Mesenchymal stem cell (in vitro differentiated cells and primary cell): ENCODE measurements around the gene LINGO4.

Experiments used
- DNase-seq: peaks from one replicate; pipeline ENCODE4 v3.0.0-alpha.2; 2013
- H2AFZ ChIP-seq: one replicate; pipeline ENCODE4 v1.6.1; 2013; ENCODE audit warnings: low read depth, mild to moderate bottlenecking, control low read depth, inconsistent platforms, low read length, moderate library complexity
- H2AK5ac ChIP-seq: 2 replicates; pipeline ENCODE4 v1.6.1; 2013; ENCODE audit warnings: low read length, moderate library complexity, mild to moderate bottlenecking, inconsistent platforms; ENCODE audit not compliant: severe bottlenecking
- H2BK120ac ChIP-seq: one replicate; pipeline ENCODE4 v1.6.1; 2013; ENCODE audit warnings: low read depth, mild to moderate bottlenecking, inconsistent platforms, low read length, moderate library complexity
- H2BK12ac ChIP-seq, 2 experiments: one replicate each; pipeline ENCODE4 v1.6.1; 2013; ENCODE audit warnings: inconsistent platforms in 2 of 2, low read length in 2 of 2, mild to moderate bottlenecking in 2 of 2, moderate library complexity in 2 of 2, control low read depth in 1 of 2
- H2BK15ac ChIP-seq: one replicate; pipeline ENCODE4 v1.6.1; 2013; ENCODE audit warnings: mild to moderate bottlenecking, low read depth, inconsistent platforms; ENCODE audit not compliant: poor library complexity, severe bottlenecking
- H2BK5ac ChIP-seq: 2 replicates; pipeline ENCODE4 v1.6.1; 2013; ENCODE audit warnings: low read depth, mild to moderate bottlenecking, low read length, control low read depth, inconsistent platforms; ENCODE audit not compliant: poor library complexity, severe bottlenecking
- H3K14ac ChIP-seq, 2 experiments: one replicate each; pipeline ENCODE4 v1.6.1; 2013; ENCODE audit warnings: inconsistent platforms in 2 of 2, low read length in 2 of 2, control low read depth in 1 of 2, mild to moderate bottlenecking in 1 of 2, moderate library complexity in 1 of 2
- H3K18ac ChIP-seq, 2 experiments: one replicate each; pipeline ENCODE4 v1.6.1; 2013; ENCODE audit warnings: inconsistent platforms in 2 of 2, low read length in 2 of 2, control low read depth in 1 of 2, low read depth in 1 of 2, mild to moderate bottlenecking in 1 of 2
- H3K23ac ChIP-seq, 2 experiments: one replicate each; pipeline ENCODE4 v1.6.1; 2013; ENCODE audit warnings: inconsistent platforms in 2 of 2, low read length in 2 of 2, mild to moderate bottlenecking in 2 of 2, moderate library complexity in 2 of 2, control low read depth in 1 of 2
- H3K27ac ChIP-seq: 2 replicates; pipeline ENCODE4 v1.5.1; 2013; ENCODE audit warnings: mild to moderate bottlenecking, moderate library complexity, low read length, control low read depth, inconsistent platforms; ENCODE audit not compliant: poor library complexity, severe bottlenecking
- H3K27me3 ChIP-seq, 2 experiments: 2 replicates each; pipeline versions ENCODE4 v1.6.1 to v1.7.0; 2013; ENCODE audit warnings: low read length in 2 of 2, mild to moderate bottlenecking in 2 of 2, moderate library complexity in 2 of 2, control low read depth in 1 of 2, inconsistent platforms in 1 of 2; ENCODE audit not compliant: control insufficient read depth in 1 of 2, insufficient read depth in 1 of 2
- H3K36me3 ChIP-seq, 2 experiments: 2 replicates each; pipeline versions ENCODE4 v1.6.1 to v1.7.0; 2013; ENCODE audit warnings: low read length in 2 of 2, control low read depth in 1 of 2, inconsistent platforms in 1 of 2, low read depth in 1 of 2, mild to moderate bottlenecking in 1 of 2; ENCODE audit not compliant: insufficient read depth in 2 of 2, control insufficient read depth in 1 of 2
- H3K4ac ChIP-seq, 2 experiments: one replicate each; pipeline ENCODE4 v1.6.1; 2013; ENCODE audit warnings: inconsistent platforms in 2 of 2, low read length in 2 of 2, mild to moderate bottlenecking in 2 of 2, moderate library complexity in 2 of 2, control low read depth in 1 of 2, low read depth in 1 of 2
- H3K4me1 ChIP-seq: 2 replicates; pipeline ENCODE4 v1.6.1; 2013; ENCODE audit warnings: low read depth, low read length, control low read depth; ENCODE audit not compliant: control insufficient read depth, insufficient read depth
- H3K4me2 ChIP-seq: 2 replicates; pipeline ENCODE4 v1.6.1; 2013; ENCODE audit warnings: low read length, mild to moderate bottlenecking, inconsistent platforms; ENCODE audit not compliant: poor library complexity, severe bottlenecking
- H3K4me3 ChIP-seq, 2 experiments: 2 replicates each; pipeline versions ENCODE4 v1.5.1 to v1.7.0; 2013; ENCODE audit warnings: low read length in 2 of 2, mild to moderate bottlenecking in 2 of 2, control low read depth in 1 of 2, low read depth in 1 of 2; ENCODE audit not compliant: insufficient read depth in 1 of 2
- H3K79me1 ChIP-seq: replicated peaks from 2 replicates; pipeline ENCODE4 v1.6.1; 2013; ENCODE audit warnings: mild to moderate bottlenecking, control low read depth, low read length, inconsistent platforms; ENCODE audit not compliant: poor library complexity, severe bottlenecking
- H3K9ac ChIP-seq: 2 replicates; pipeline ENCODE4 v1.7.0; 2013; ENCODE audit warnings: mild to moderate bottlenecking, low read length, moderate library complexity
- H3K9me3 ChIP-seq: 2 replicates; pipeline ENCODE4 v1.7.0; 2013; ENCODE audit warnings: mild to moderate bottlenecking, low read length; ENCODE audit not compliant: control insufficient read depth
- H4K8ac ChIP-seq: one replicate; pipeline ENCODE4 v1.6.1; 2013; ENCODE audit warnings: inconsistent platforms, mild to moderate bottlenecking, low read length, moderate library complexity
- H4K91ac ChIP-seq: one replicate; pipeline ENCODE4 v1.6.1; 2013; ENCODE audit warnings: mild to moderate bottlenecking, low read length, inconsistent platforms
- WGBS: methylation state at CpG from one replicate; pipeline ENCODE4 v1.1.7; 2013; ENCODE audit warnings: mixed read lengths; 5-methylcytosine and 5-hydroxymethylcytosine counted together

LINGO4 gene

GRCh38 chr1:151827853-151828252 is 22.6 kb upstream of the LINGO4 start:
- Histone ChIP-seq H2BK15ac (no peak overlapping the region), H2BK5ac (no peak overlapping the region), H3K4me1 (peaks cover 11% of the 10 kb centered on the region), H4K8ac (no peak overlapping the region), H3K27me3 (peaks cover 59 to 74% of the 10 kb centered on the region in 2 experiments), H3K9ac (no peak overlapping the region), H3K14ac (no peak overlapping the region), H3K9me3 (no peaks in the 10 kb centered on the region), H3K23ac (no peak overlapping the region), H3K36me3 (no peaks in the 10 kb centered on the region), H4K91ac (no peak overlapping the region), H2AK5ac (no peak overlapping the region), H3K18ac (no peak overlapping the region), H3K4ac (no peak overlapping the region), H3K4me3 (no peak overlapping the region), H2AFZ (no peak overlapping the region), H3K4me2 (no peak overlapping the region), H2BK12ac (no peak overlapping the region), H2BK120ac (no peak overlapping the region), H3K27ac (no peak overlapping the region), H3K79me1 (no peaks in the 10 kb centered on the region)
- DNase-seq, result no peak
- WGBS, result 49% methylated on average over 9 of the region's 9 CpGs

DNA sequence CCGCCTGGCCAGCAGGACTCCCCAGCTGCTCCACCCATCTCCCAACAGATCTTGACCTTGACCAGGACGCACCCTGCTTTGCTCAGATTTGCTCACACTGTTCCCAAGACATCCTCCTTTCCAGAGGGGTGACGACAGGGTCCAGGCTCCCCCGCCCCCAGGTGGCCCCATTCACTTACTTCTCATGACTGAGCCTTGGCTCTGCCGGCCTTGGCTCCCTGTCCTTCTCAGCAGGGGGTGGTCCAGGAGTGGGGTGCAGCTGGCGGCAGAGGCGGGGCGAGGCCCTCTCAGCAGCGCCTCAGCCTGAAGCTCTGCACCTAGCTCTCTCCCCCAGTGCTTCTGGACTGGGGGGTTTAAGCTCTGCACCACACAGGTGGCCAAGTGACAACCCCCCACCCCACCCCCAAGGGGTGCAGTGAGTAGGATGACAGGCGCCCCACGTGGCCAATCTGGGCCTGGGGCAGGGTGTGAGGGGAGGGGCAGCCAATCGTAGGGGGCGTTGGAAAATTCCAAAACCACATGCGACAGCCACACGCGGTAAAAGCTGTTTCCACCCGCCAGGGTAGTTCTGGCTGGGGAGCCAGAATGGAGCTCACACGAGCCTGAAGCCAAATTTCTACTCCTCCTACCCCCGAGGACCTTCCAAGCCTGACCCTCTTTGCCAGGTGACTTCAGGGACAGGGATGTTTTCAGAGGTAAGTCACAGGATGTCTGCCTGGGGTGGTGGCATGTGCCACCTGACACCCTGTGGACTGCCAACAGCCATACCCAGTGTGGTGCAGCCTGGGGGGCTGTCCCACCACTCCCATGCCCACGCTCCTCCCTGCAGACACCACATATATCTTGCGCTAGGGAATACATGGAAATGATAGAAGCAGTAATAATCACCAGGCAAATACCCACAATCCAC is 20.8 kb upstream of the LINGO4 start:
- Histone ChIP-seq H4K91ac (no peak overlapping the region), H3K14ac (peak overlapping the region in 1 of 2 experiments; percentile 7), H3K27ac (no peak overlapping the region), H2BK5ac (no peak overlapping the region), H2BK12ac (no peak overlapping the region), H3K9ac (no peak overlapping the region), H3K9me3 (no peaks in the 10 kb centered on the region), H3K23ac (no peak overlapping the region), H2BK15ac (no peak overlapping the region), H3K18ac (no peak overlapping the region), H2AFZ (no peak overlapping the region), H3K4me2 (no peak overlapping the region), H3K79me1 (no peaks in the 10 kb centered on the region), H2BK120ac (no peak overlapping the region), H3K36me3 (no peaks in the 10 kb centered on the region), H3K4me1 (peaks cover 9% of the 10 kb centered on the region), H3K4me3 (peak overlapping the region in 1 of 2 experiments; percentile 12), H2AK5ac (no peak overlapping the region), H3K27me3 (peaks cover 68 to 69% of the 10 kb centered on the region in 2 experiments), H3K4ac (no peak overlapping the region), H4K8ac (no peak overlapping the region)
- 45% methylated on average over 13 of the region's 21 CpGs for WGBS
- DNase-seq, result no peak

- no peak overlapping the region for H2BK12ac ChIP-seq
- H3K4me3 ChIP-seq, result no peak overlapping the region
- no peak overlapping the region for H2BK15ac ChIP-seq
- H3K4me2 ChIP-seq, result no peak overlapping the region
- no peaks in the 10 kb centered on the region for H3K9me3 ChIP-seq
- peaks cover 68 to 69% of the 10 kb centered on the region in 2 experiments for H3K27me3 ChIP-seq
- peak overlapping the region in 1 of 2 experiments; percentile 21 for H3K14ac ChIP-seq
- no peaks in the 10 kb centered on the region for H3K36me3 ChIP-seq
- no peak overlapping the region for H3K27ac ChIP-seq
- no peak overlapping the region for H4K91ac ChIP-seq
- H3K79me1 ChIP-seq, result no peaks in the 10 kb centered on the region
- no peak overlapping the region for H4K8ac ChIP-seq
- no peak overlapping the region for H2AK5ac ChIP-seq
- H2BK120ac ChIP-seq, result no peak overlapping the region
- H2AFZ ChIP-seq, result no peak overlapping the region
- no peak for DNase-seq
- H3K4me1 ChIP-seq, result peaks cover 9% of the 10 kb centered on the region
- H3K18ac ChIP-seq, result no peak overlapping the region
- no peak overlapping the region for H2BK5ac ChIP-seq
- 82% methylated on average over 9 of the region's 9 CpGs for WGBS
- H3K23ac ChIP-seq, result peak overlapping the region in 1 of 2 experiments; percentile 47
- no peak overlapping the region for H3K9ac ChIP-seq
- no peak overlapping the region for H3K4ac ChIP-seq
These were observed 20.0 kb upstream of the LINGO4 start for GRCh38 chr1:151825204-151825603.

GRCh38 chr1:151823175-151823574 is 18.0 kb upstream of the LINGO4 start:
- Histone ChIP-seq H2AK5ac (no peak overlapping the region), H4K91ac (no peak overlapping the region)

More at GRCh38 chr1:151823175-151823574, 18.0 kb upstream of the LINGO4 start:
- Histone ChIP-seq H4K8ac (no peak overlapping the region), H3K4me3 (no peak overlapping the region), H3K27ac (no peak overlapping the region), H3K36me3 (no peaks in the 10 kb centered on the region), H3K27me3 (peaks cover 62 to 70% of the 10 kb centered on the region in 2 experiments), H3K79me1 (no peaks in the 10 kb centered on the region), H2BK120ac (no peak overlapping the region), H3K9me3 (no peaks in the 10 kb centered on the region), H3K9ac (no peak overlapping the region), H2BK5ac (no peak overlapping the region), H3K18ac (no peak overlapping the region), H3K14ac (peak overlapping the region in 1 of 2 experiments; percentile 59), H2AFZ (no peak overlapping the region), H2BK12ac (no peak overlapping the region), H3K4me1 (peaks cover 4% of the 10 kb centered on the region), H3K4ac (no peak overlapping the region), H3K23ac (no peak overlapping the region), H3K4me2 (no peak overlapping the region), H2BK15ac (no peak overlapping the region)
- DNase-seq, result no peak
- 68% methylated on average over 8 of the region's 8 CpGs for WGBS
